ENCODE measurements around the gene CHST11. TPM values are rescaled to one million over a fixed set of nuclear protein-coding genes. Genes with fewer than 3 reads are reported as not detected.

The CHST11 gene
- total and polyA plus RNA-seq, 7 donors = 0.60 to 22.8 (median 10.0) TPM

- Histone ChIP-seq H3K27me3 (no peaks in the 10 kb centered on the region), H3K4me3 (no peak overlapping the region), H3K9me3 (no peaks in the 10 kb centered on the region), H3K27ac (no peak overlapping the region), H3K4me1 (peaks cover 0 to 21% (median 3%) of the 10 kb centered on the region in 4 donors), H3K36me3 (no peaks in the 10 kb centered on the region)
- no peak for DNase-seq
- intact Hi-C loops (cut with DNase I) = no loop called here
- TF ChIP-seq CTCF (IDR thresholded peaks at IDR 0.05) (no peak), POLR2AphosphoS5 (IDR thresholded peaks at IDR 0.05) (no peak), EP300 (IDR thresholded peaks at IDR 0.05) (no peak), POLR2A (IDR thresholded peaks at IDR 0.05) (no peak)
- WGBS, 2 donors = 26 to 60% methylated on average over 7 of the region's 7 CpGs
Observed at GRCh38 chr12:104505095-104505818, 48.5 kb downstream of the CHST11 start.

- no peak for TF ChIP-seq POLR2A (IDR thresholded peaks at IDR 0.05)
- no peak for TF ChIP-seq EP300 (IDR thresholded peaks at IDR 0.05)
- no peak for TF ChIP-seq POLR2AphosphoS5 (IDR thresholded peaks at IDR 0.05)
- TF ChIP-seq CTCF (IDR thresholded peaks at IDR 0.05) = no peak
- WGBS, 2 donors = 58 to 71% methylated on average over 14 of the region's 14 CpGs
- no peak overlapping the region for H3K27ac ChIP-seq
- no peak for DNase-seq
- H3K4me1 ChIP-seq = peaks cover 0 to 30% (median 8%) of the 10 kb centered on the region in 4 donors
- H3K9me3 ChIP-seq = no peaks in the 10 kb centered on the region
- H3K36me3 ChIP-seq = no peaks in the 10 kb centered on the region
- intact Hi-C loops (cut with DNase I) = no loop called here
- no peak overlapping the region for H3K4me3 ChIP-seq
- H3K27me3 ChIP-seq = no peaks in the 10 kb centered on the region
Observed at GRCh38 chr12:104506676-104507401, 50.1 kb downstream of the CHST11 start.

GRCh38 chr12:104507672-104508071 lies 50.9 kb downstream of the CHST11 start:
- no peak for TF ChIP-seq POLR2AphosphoS5 (IDR thresholded peaks at IDR 0.05)
- TF ChIP-seq POLR2A (IDR thresholded peaks at IDR 0.05) = no peak
- TF ChIP-seq CTCF (IDR thresholded peaks at IDR 0.05) = no peak
- no peak for TF ChIP-seq EP300 (IDR thresholded peaks at IDR 0.05)
- Histone ChIP-seq H3K36me3 (no peaks in the 10 kb centered on the region), H3K9me3 (no peaks in the 10 kb centered on the region), H3K27me3 (no peaks in the 10 kb centered on the region), H3K27ac (no peak overlapping the region), H3K4me3 (no peak overlapping the region), H3K4me1 (peaks cover 0 to 36% (median 10%) of the 10 kb centered on the region in 4 donors)
- 78 to 90% methylated on average over 3 of the region's 3 CpGs for WGBS, 2 donors
- no peak for DNase-seq
- intact Hi-C loops (cut with DNase I) = no loop called here

- WGBS, 2 donors = 97 to 98% methylated on average over 2 of the region's 2 CpGs
- Histone ChIP-seq H3K36me3 (no peaks in the 10 kb centered on the region), H3K27me3 (no peaks in the 10 kb centered on the region), H3K4me1 (peaks cover 0 to 36% (median 10%) of the 10 kb centered on the region in 4 donors), H3K4me3 (no peak overlapping the region), H3K9me3 (no peaks in the 10 kb centered on the region), H3K27ac (no peak overlapping the region)
- no peak for TF ChIP-seq POLR2A (IDR thresholded peaks at IDR 0.05)
- no peak for DNase-seq
- intact Hi-C loops (cut with DNase I) = no loop called here
Observed at GRCh38 chr12:104508752-104509446, 52.2 kb downstream of the CHST11 start.

Data from sigmoid colon (tissue), 7 donors.